ENCODE measurements around the gene MGA.

The MGA gene

DNA sequence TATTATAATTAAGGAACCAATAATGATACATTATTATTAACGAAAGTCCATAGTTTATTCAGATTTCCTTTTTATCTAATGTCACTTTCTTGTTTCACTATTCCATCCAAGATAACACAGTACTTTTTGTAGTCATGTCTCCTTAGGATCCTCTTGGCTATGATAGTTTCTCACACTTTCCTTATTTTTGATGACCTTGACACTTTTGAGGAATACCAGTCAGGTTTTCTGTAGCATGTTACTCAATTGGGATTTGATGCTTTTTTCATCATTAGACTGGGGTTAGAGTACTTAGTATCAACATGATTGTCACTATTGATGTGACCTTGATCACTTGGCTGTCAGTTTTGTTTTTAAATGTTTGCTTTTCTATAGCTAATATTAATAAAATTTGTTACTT lies 33.0 kb upstream of the MGA start:
- TF ChIP-seq, protein P1, sequence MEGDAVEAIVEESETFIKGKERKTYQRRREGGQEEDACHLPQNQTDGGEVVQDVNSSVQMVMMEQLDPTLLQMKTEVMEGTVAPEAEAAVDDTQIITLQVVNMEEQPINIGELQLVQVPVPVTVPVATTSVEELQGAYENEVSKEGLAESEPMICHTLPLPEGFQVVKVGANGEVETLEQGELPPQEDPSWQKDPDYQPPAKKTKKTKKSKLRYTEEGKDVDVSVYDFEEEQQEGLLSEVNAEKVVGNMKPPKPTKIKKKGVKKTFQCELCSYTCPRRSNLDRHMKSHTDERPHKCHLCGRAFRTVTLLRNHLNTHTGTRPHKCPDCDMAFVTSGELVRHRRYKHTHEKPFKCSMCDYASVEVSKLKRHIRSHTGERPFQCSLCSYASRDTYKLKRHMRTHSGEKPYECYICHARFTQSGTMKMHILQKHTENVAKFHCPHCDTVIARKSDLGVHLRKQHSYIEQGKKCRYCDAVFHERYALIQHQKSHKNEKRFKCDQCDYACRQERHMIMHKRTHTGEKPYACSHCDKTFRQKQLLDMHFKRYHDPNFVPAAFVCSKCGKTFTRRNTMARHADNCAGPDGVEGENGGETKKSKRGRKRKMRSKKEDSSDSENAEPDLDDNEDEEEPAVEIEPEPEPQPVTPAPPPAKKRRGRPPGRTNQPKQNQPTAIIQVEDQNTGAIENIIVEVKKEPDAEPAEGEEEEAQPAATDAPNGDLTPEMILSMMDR (IDR thresholded peaks at IDR 0.05), result no peak
- no peak overlapping the region for H3K4me3 ChIP-seq (ENCODE audit: low read depth in 1 of 2, low read length in 1 of 2)
- peaks cover under 1% of the 10 kb centered on the region for H3K27me3 ChIP-seq
- H3K27ac ChIP-seq, result no peak overlapping the region
- peaks cover 0 to 3% of the 10 kb centered on the region in 2 experiments for H3K4me1 ChIP-seq (ENCODE audit: control insufficient read depth in 1 of 2, insufficient read depth in 1 of 2, low read depth in 1 of 2, low read length in 1 of 2)
- no peaks in the 10 kb centered on the region for H3K9me3 ChIP-seq
- H3K36me3 ChIP-seq, result no peaks in the 10 kb centered on the region

DNA sequence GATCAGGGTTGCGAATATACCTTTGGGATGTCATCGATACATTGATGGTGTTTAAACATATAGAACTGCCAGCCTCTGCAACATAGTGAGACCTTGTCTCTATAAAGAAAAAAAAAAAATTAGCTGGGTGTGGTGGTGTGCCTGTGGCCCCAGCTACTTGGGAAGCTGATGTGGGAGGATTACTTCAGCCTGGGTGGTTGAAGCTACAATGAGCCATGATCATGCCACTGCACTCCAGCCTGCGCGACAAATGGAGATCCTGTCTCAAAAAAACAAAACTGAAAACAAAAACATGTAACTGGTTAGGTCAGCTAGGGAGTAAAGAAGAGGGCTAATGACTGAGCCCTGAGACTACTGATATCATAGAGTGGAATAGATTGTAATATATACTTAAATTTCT lies 30.7 kb upstream of the MGA start:
- TF ChIP-seq, protein P1 (IDR thresholded peaks at IDR 0.05), result no peak
- H3K27ac ChIP-seq, result no peak overlapping the region
- H3K4me1 ChIP-seq (ENCODE audit: control insufficient read depth in 1 of 2, insufficient read depth in 1 of 2, low read depth in 1 of 2, low read length in 1 of 2), result peaks cover 0 to 5% of the 10 kb centered on the region in 2 experiments
- no peaks in the 10 kb centered on the region for H3K9me3 ChIP-seq
- H3K27me3 ChIP-seq, result no peaks in the 10 kb centered on the region
- H3K4me3 ChIP-seq (ENCODE audit: low read depth in 1 of 2, low read length in 1 of 2), result no peak overlapping the region
- H3K36me3 ChIP-seq, result no peaks in the 10 kb centered on the region

DNA sequence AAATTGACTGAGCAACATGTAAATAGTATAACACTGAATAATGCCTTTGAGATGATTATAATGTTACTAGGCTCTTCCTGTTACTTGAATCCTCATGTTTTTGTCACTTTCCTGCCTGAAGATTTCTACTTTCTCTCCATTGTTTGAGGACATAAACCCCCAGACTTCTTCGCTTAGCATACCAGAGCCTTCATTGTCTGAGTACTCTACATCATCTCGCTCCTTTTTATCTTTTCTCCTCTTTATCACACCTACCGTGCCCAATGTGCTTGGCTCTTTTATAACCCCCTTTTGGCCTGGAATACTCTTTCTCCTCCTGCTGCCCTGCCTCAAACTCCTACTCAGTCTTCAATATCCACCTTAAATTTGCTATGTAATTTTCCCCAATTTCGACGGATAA lies 30.3 kb upstream of the MGA start:
- H3K27me3 ChIP-seq, result no peaks in the 10 kb centered on the region
- H3K36me3 ChIP-seq, result no peaks in the 10 kb centered on the region
- TF ChIP-seq, protein P1 (IDR thresholded peaks at IDR 0.05), result no peak
- no peak overlapping the region for H3K4me3 ChIP-seq (ENCODE audit: low read depth in 1 of 2, low read length in 1 of 2)
- H3K4me1 ChIP-seq (ENCODE audit: control insufficient read depth in 1 of 2, insufficient read depth in 1 of 2, low read depth in 1 of 2, low read length in 1 of 2), result peaks cover 0 to 7% of the 10 kb centered on the region in 2 experiments
- H3K27ac ChIP-seq, result no peak overlapping the region
- H3K9me3 ChIP-seq, result no peaks in the 10 kb centered on the region

DNA sequence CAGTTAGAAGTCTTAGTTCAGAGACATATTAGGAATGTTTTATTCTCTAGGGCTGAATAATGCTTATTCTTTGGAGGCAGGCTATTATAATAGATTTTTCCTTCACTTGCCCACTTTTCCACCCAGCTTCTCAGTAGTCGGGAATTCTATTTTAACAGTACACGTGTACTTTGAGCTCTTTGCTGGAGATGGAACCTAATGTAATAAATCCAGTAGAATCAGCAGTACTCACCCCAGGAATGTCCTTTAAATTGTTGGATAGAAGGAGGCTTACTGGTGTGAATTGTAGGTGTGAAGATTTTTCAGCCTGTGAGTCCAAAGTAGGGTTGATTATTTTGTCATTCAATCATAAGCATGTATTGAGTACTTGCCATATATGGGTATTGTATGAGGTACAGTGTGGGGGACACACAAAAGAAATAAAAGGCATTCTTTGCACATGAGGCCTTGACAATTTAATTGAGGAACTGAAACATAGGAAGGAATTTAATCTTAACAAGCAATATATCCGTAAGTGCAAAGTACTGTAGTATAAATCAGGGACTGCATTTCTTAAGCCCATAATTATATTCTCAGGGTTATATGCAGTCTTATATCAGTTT lies 29.5 kb upstream of the MGA start:
- H3K36me3 ChIP-seq, result no peaks in the 10 kb centered on the region

DNA sequence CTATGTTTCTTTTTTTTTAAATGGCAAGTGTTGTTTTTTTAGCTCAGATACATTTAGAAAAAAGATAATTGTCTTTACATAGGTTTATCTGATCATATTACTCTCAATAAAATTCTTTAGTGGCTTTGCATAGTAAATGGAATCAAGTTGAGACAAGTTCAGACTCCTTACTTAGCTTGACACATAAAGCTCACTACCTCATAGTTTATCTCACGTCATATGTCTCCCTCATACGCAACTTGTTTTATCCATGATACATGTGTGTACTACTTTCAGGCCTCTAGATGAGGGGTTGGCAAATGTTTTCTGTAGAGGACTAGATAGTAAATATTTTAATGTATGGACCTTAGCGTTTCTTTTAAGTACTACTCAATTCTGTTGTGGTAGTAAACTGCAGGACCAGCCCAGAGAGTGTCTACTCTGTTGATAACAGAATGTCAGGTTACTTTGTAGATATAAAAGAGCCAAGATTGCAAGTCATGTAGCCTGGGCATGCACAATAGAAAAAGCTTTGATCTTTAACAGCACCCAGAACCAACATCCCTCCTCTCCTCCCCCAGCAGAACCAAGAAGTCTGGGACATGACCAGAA lies 28.2 kb upstream of the MGA start:
- H3K4me1 ChIP-seq (ENCODE audit: control insufficient read depth in 1 of 2, insufficient read depth in 1 of 2, low read depth in 1 of 2, low read length in 1 of 2), result peaks cover 0 to 7% of the 10 kb centered on the region in 2 experiments
- TF ChIP-seq, protein P1 (IDR thresholded peaks at IDR 0.05), result no peak
- H3K4me3 ChIP-seq (ENCODE audit: low read depth in 1 of 2, low read length in 1 of 2), result no peak overlapping the region
- no peaks in the 10 kb centered on the region for H3K27me3 ChIP-seq
- H3K27ac ChIP-seq, result no peak overlapping the region
- H3K36me3 ChIP-seq, result no peaks in the 10 kb centered on the region
- no peaks in the 10 kb centered on the region for H3K9me3 ChIP-seq

More for the DNA sequence above, 29.5 kb upstream of the MGA start:
- H3K4me1 ChIP-seq (ENCODE audit: control insufficient read depth in 1 of 2, insufficient read depth in 1 of 2, low read depth in 1 of 2, low read length in 1 of 2), result peaks cover 0 to 7% of the 10 kb centered on the region in 2 experiments
- no peaks in the 10 kb centered on the region for H3K9me3 ChIP-seq
- H3K4me3 ChIP-seq (ENCODE audit: low read depth in 1 of 2, low read length in 1 of 2), result no peak overlapping the region
- H3K27me3 ChIP-seq, result no peaks in the 10 kb centered on the region
- no peak overlapping the region for H3K27ac ChIP-seq
- TF ChIP-seq, protein P1 (IDR thresholded peaks at IDR 0.05), result no peak

Data from neutrophil (primary cell).